ENCODE measurements around the gene FXYD2.
"Not testable (repeated sequence)": the region's sequence is repeated elsewhere in the genome, so short reads cannot be mapped to it uniquely, and the experiment has no call there.

Gene FXYD2

GRCh38 chr11:117820516-117820915 lies 4.0 kb downstream of the FXYD2 start:
- no peak for DNase-seq (ENCODE audit: low read depth)

GRCh38 chr11:117820071-117820470 lies 4.5 kb downstream of the FXYD2 start:
- DNase-seq (ENCODE audit: low read depth), result no peak

GRCh38 chr11:117819096-117820040 lies 5.2 kb downstream of the FXYD2 start:
- DNase-seq (ENCODE audit: low read depth), result peak; percentile 11

- DNase-seq (ENCODE audit: low read depth), result no peak
Observed at GRCh38 chr11:117818041-117818873, 6.3 kb downstream of the FXYD2 start.

DNA sequence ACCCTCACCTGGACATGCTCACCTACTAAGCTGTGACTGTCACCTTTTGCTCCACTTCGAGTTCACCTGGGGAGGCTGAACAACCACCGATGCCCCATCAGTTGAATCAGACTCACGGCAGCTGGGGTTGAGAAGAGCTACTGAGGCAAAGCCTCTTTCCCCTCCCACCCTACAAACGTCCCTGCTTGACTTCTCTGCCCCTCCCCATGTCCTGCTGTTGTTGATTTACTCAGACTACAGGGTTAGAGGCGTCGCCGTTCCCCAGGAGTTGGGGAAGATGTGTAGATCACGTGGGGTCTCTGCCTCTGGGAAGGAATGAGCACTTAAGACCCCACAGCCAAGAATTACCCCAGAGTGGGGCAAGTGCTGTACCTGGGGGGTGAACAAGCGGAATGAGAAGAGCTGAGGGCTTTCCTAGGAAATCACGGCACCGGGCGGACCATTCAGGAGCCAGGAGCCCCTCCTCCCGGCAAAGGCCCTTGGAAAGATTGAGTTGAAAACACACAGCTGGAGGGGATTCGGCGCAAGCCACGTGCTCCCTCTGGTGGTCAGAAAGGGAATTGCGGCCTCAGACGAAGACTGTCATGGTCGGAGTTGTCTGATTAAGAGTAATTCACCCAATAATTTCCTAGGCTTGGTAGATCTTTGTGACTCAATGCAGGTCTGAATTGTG lies 7.0 kb downstream of the FXYD2 start:
- peak; percentile 28 for DNase-seq (ENCODE audit: low read depth)

GRCh38 chr11:117816846-117817367 lies 7.6 kb downstream of the FXYD2 start:
- DNase-seq (ENCODE audit: low read depth), result no peak

- no peak for DNase-seq (ENCODE audit: low read depth)
Observed at GRCh38 chr11:117816151-117816741, 8.3 kb downstream of the FXYD2 start.

DNA sequence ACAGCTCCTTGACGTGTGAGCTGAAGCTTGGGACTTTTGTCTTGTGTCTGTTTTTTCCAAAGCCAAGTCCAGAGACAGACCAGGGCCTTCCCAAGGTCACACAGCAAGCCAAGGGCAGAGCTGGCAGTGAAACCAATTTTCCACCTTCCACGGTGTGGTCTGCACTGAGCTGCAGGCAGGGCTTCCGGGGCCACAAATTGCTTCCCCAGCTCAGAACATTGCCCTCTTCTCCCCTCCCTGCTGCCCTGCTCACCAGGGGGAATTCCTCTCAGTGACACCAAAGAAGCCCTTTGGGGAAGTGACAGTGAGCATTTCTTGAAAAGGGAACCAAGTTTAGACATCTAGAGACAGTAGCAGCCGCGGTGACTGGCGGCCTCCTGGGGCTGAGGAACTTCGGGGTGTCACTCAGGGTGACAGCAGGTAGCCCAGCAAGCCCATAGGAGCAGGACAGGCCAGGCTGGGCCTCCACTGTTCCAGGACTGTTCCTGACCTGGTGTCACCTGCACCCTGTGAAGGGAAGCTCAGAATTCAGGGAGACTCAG lies 9.2 kb downstream of the FXYD2 start:
- no peak for DNase-seq (ENCODE audit: low read depth)

DNA sequence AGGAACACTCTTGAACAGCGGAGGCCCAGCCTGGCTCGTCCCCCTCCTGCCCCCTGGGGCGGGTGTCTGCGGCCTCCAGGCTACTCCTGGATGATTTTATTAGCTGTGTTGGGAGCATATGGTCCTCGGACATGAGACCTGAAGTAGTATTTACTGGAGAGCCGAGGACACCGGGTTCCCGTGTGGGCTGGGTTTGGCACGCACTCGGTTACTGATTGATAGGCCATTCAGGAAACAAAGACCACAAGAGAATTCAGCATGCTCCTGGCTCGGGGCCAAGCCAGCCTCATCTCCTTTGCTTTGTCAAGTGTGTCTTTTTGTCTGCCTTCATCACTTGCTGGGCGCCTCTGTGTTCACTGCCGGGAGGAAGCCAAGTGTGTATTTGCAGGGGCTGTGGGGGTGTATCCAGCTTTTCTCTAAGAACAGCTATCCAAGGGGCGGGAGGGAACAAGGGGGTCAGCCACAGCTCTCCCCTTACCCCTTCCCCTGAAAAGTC lies 9.7 kb downstream of the FXYD2 start:
- no peak for DNase-seq (ENCODE audit: low read depth)

- no peak for DNase-seq (ENCODE audit: low read depth)
Observed at GRCh38 chr11:117814204-117814765, 10.3 kb downstream of the FXYD2 start.

DNA sequence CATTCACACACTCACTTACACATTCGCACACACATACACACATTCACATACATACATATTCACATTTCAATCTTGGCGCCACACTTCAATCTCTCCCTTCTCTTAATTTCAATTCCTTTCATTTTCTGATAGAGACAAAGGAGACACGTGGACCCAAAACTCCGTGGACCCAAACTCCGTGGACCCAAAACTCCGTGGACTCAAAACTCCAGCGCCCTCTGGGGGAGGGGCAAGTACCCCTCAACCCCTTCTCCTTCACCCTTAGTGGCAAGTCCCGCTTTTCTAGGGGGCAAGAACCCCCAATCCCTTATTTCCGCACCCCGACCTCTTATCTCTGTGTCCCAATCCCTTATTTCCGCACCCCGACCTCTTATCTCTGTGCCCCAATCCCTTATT lies 14.5 kb downstream of the FXYD2 start:
- DNase-seq (ENCODE audit: low read depth), result not testable (repeated sequence)

DNA sequence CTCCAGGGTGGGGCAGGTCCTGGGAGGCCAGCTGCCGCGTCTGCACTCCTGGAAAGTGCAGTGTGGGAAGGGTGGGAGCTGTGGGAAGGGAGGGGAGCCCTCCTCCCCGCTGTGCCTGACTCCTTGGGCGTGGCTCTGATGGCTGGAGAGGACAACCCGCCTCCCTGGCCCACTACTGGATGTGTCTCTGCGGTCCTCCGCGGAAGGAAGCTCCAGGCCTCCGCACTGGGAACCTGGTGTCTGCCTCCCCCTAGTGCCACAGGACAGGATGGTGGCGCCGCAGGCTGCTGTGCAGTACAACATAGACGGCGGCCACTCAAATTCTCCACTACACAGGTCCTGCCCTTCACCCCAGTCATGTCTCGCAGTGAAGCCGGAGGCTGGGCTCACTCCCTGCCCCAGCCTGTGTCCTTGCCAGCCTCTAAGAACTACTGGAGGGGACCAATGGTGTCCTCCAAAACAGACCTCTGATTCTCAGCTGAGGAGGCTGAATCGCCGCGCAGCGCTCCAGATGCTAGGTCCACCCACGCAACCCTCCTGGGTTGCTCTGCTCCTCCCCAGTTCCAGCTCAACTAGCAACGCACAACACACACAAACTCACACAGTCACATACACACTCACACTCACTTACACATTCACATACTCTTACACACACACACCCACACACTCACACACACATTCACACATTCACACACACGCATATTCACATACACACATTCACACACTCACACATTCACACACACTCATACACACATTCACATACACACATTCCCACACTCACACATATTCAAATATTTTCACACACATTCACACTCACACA lies 15.1 kb downstream of the FXYD2 start:
- DNase-seq (ENCODE audit: low read depth), result peak; percentile 8

DNA sequence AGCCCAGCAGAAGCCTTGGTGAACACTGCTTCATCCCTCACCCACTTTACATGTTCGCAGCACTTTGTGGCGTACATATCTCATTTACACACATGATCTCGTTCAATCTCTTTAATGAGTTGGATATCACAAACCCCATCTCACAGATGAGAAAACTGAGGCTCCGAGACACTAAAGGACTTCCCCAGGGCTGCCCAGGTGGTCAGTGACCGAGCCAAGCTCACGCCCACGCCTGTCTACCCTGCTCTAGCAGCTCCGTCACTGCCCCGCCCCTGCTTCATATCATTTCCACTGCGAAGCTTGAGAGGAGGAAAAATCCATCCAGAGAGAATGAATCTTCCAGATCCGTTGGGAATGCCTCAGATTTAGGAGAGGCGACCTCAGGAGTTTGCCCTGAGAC lies 15.8 kb downstream of the FXYD2 start:
- no peak for DNase-seq (ENCODE audit: low read depth)

DNA sequence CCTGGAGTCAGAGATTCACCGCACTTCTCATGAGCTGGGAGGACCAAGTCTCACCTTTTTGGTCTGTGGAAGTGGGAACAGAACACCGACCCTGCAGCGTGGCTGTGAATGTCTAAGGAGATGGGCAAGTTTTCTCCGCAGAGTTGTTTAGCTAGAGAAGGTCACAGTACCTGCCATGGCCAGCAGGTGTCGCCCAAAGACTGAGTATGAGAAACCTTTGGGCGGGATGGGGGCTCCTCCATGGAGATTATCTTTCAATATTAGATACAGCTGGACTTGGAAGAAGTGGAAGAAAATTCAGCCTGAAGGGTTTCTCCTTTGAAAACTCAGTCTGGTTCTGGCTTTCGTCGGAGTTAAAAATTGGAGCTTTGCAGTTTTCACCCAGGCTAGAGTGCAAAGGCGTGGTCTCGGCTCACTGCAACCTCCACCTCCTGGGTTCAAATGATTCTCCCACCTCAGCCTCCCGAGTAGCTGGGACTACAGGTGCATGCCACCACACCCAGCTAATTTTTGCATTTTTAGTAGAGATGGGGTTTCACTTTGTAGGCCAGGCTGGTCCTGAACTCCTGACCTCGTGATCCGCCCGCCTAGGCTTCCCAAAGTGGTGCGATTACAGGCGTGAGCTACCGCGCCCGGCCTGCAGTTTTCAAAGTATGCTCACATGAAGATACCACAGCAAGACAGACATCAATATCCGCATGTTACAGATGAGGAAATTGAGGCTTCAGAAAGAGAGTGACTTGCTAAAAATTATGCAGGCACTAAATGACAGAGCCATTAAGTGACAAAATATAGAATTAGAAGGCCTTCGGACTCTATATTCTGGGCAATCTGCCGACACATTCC lies 16.8 kb downstream of the FXYD2 start:
- peak; percentile 8 for DNase-seq (ENCODE audit: low read depth)

- DNase-seq (ENCODE audit: low read depth), result no peak
Observed at GRCh38 chr11:117806846-117807245, 17.7 kb downstream of the FXYD2 start.

DNA sequence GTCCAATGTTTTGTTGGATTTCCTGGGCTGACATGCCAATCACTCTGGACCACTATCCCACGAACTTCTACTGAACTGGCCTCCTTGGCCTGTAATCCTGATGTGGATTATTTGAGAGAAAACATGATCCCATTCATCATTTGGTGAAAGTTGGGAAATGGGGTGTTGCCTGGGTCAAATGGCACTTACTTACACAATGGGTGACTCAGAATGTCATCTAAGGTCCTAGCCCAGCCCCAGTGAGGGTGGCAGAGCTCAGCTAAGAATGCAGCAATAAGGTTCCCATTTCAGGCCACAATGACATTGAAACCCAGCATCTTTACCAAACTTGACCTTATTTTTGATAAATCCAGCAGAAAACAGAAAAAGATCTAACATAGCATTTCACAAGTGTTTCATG lies 19.5 kb downstream of the FXYD2 start:
- no peak for DNase-seq (ENCODE audit: low read depth)

DNA sequence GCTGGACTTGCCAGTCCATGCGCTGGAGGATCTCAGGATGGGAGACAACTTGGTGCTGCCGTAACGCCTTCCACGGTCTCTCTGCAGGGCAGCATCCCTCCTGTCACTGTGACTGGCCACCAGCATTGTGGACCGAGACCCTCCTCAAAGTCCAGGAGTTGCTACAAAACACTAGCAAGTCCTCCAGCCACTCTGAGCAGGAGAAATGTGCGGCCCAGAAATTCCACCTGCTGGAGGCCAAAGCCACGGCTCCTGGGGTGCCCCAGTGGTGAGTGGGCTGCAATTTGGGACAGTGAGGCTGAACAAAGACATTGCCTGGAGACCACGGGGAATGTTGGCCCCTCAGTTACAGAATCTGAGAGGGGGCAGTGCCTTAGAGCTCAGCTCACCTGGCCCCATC lies 20.6 kb downstream of the FXYD2 start:
- no peak for DNase-seq (ENCODE audit: low read depth)

GRCh38 chr11:117799634-117800033 lies 24.9 kb downstream of the FXYD2 start:
- DNase-seq (ENCODE audit: low read depth), result no peak

- no peak for DNase-seq (ENCODE audit: low read depth)
Observed at GRCh38 chr11:117796872-117797529, 27.5 kb downstream of the FXYD2 start, which contains the start of gene DSCAML1. DSCAML1 (minus strand) TSS chr11:117797216; CDS start chr11:117797079, 137 bp downstream.
